Mammary epithelial cell (primary cell): ENCODE results near the gene GNAI3.

Experiments used
- EZH2 ChIP-seq: IDR thresholded peaks from 2 replicates; pipeline ENCODE4 v1.6.1; 2012; ENCODE audit warnings: low read length, inconsistent platforms, borderline replicate concordance
- TF ChIP-seq, protein P1 (sequence below), 2 donors: IDR thresholded peaks in 1 of 2; conservative IDR thresholded peaks in 1 of 2; 2 replicates each; pipeline ENCODE4 v1.5.1; 2011 to 2012; ENCODE audit warnings: inconsistent platforms in 2 of 2, low read length in 2 of 2, mild to moderate bottlenecking in 2 of 2, control low read depth in 1 of 2, low read depth in 1 of 2; ENCODE audit not compliant: insufficient read depth in 1 of 2; ENCODE audit errors: extremely low read depth in 1 of 2

DNA sequence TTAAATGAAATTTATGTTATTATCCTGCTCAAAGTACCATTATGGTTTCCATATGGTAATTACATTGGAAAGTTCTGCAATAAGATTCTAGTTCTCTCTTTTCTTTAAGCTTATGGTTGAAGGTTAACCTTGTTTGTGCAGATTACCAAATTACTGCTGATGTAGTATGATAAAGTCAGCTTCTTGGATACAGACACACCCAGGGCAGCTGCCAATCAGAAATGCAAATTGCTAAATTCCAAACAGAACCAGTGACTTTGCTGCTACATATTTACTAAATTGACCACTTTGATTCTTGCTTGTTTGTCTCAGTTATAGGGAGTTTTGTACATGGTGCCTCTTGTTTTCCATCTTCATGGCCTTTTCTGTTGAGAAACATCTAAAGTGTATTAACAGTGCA lies 44.5 kb downstream of the GNAI3 start:
- TF ChIP-seq, protein P1, sequence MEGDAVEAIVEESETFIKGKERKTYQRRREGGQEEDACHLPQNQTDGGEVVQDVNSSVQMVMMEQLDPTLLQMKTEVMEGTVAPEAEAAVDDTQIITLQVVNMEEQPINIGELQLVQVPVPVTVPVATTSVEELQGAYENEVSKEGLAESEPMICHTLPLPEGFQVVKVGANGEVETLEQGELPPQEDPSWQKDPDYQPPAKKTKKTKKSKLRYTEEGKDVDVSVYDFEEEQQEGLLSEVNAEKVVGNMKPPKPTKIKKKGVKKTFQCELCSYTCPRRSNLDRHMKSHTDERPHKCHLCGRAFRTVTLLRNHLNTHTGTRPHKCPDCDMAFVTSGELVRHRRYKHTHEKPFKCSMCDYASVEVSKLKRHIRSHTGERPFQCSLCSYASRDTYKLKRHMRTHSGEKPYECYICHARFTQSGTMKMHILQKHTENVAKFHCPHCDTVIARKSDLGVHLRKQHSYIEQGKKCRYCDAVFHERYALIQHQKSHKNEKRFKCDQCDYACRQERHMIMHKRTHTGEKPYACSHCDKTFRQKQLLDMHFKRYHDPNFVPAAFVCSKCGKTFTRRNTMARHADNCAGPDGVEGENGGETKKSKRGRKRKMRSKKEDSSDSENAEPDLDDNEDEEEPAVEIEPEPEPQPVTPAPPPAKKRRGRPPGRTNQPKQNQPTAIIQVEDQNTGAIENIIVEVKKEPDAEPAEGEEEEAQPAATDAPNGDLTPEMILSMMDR (conservative IDR thresholded peaks at IDR 0.05 in 1 of 2, IDR thresholded peaks at IDR 0.05 in 1 of 2; ENCODE audit: extremely low read depth in 1 of 2, insufficient read depth in 1 of 2, low read depth in 1 of 2, low read length in 2 of 2) = no peak
- TF ChIP-seq EZH2 = no peak
